Loucy (cell line): ENCODE results near the gene ZNF600.
"Not testable (repeated sequence)": the region's sequence is repeated elsewhere in the genome, so short reads cannot be mapped to it uniquely, and the experiment has no call there.

Experiments
- H2AFZ ChIP-seq: fragments of 200-600 bp; sonication (generic); 2 replicates; pipeline ENCODE4 v1.6.0; 2016; ENCODE audit warnings: antibody characterized with exemption, mild to moderate bottlenecking, low read length, moderate library complexity
- H3F3A ChIP-seq: fragments of 200-600 bp; 2 replicates; pipeline ENCODE4 v1.6.0; 2016; ENCODE audit warnings: antibody characterized with exemption, low read depth, mild to moderate bottlenecking
- H3K27me3 ChIP-seq: fragments of 200-600 bp; sonication (generic); 2 replicates; pipeline ENCODE4 v1.6.1; 2014; ENCODE audit warnings: low read length, mild to moderate bottlenecking; ENCODE audit not compliant: insufficient read depth, poor library complexity, severe bottlenecking
- H3K36me3 ChIP-seq: fragments of 200-600 bp; sonication (generic); 2 replicates; pipeline ENCODE4 v1.6.1; 2016; ENCODE audit warnings: low read length; ENCODE audit not compliant: insufficient read depth
- H3K4me1 ChIP-seq: fragments of 200-600 bp; sonication (generic); 2 replicates; pipeline ENCODE4 v1.5.1; 2014; ENCODE audit warnings: low read length, mild to moderate bottlenecking; ENCODE audit not compliant: insufficient read depth, poor library complexity, severe bottlenecking
- H3K4me2 ChIP-seq: fragments of 200-600 bp; sonication (generic); 2 replicates; pipeline ENCODE4 v1.6.0; 2014; ENCODE audit warnings: antibody characterized with exemption, low read length, low read depth, mild to moderate bottlenecking; ENCODE audit not compliant: poor library complexity, severe bottlenecking
- H3K4me3 ChIP-seq: fragments of 200-600 bp; sonication (generic); 2 replicates; pipeline ENCODE4 v1.5.1; 2014; ENCODE audit warnings: low read length, mild to moderate bottlenecking, mixed read lengths; ENCODE audit not compliant: poor library complexity, severe bottlenecking
- H3K79me2 ChIP-seq: fragments of 200-600 bp; sonication (generic); 2 replicates; pipeline ENCODE4 v1.6.1; 2014; ENCODE audit warnings: low read length; ENCODE audit not compliant: insufficient read depth
- H3K9ac ChIP-seq: fragments of 200-600 bp; sonication (generic); 2 replicates; pipeline ENCODE4 v1.6.0; 2014; ENCODE audit warnings: mild to moderate bottlenecking, low read depth, low read length, moderate library complexity; ENCODE audit not compliant: poor library complexity, severe bottlenecking
- H3K9me2 ChIP-seq: fragments of 200-600 bp; sonication (generic); replicated peaks from 2 replicates; pipeline ENCODE4 v1.6.1; 2016; ENCODE audit warnings: low read depth, low read length, mixed read lengths
- H3K9me3 ChIP-seq: fragments of 200-600 bp; sonication (generic); 2 replicates; pipeline ENCODE4 v1.6.1; 2014; ENCODE audit warnings: mild to moderate bottlenecking, antibody characterized with exemption, low read length, low read depth; ENCODE audit not compliant: insufficient read depth
- H4K20me1 ChIP-seq: fragments of 200-600 bp; sonication (generic); 2 replicates; pipeline ENCODE4 v1.6.0; 2014; ENCODE audit warnings: antibody characterized with exemption, low read length, mild to moderate bottlenecking; ENCODE audit not compliant: insufficient read depth, poor library complexity, severe bottlenecking
- CTCF ChIP-seq: fragments of 200-600 bp; sonication (generic); conservative IDR thresholded peaks from 2 replicates; pipeline ENCODE4 v1.5.1; 2014; ENCODE audit warnings: mild to moderate bottlenecking, antibody characterized with exemption, low read length
- EZH2phosphoT487 ChIP-seq: fragments of 200-600 bp; IDR thresholded peaks from 2 replicates; pipeline ENCODE4 v1.6.1; 2018; ENCODE audit warnings: antibody characterized with exemption, mild to moderate bottlenecking, moderate library complexity, borderline replicate concordance

The ZNF600 gene

GRCh38 chr19:52724701-52725514 lies 61.7 kb downstream of the ZNF600 start:
- no peaks in the 10 kb centered on the region for H3K79me2 ChIP-seq
- H4K20me1 ChIP-seq: no peaks in the 10 kb centered on the region
- H3F3A ChIP-seq: no peaks in the 10 kb centered on the region
- H3K4me1 ChIP-seq: no peaks in the 10 kb centered on the region
- no peak overlapping the region for H3K4me2 ChIP-seq
- TF ChIP-seq CTCF: no peak
- no peak for TF ChIP-seq EZH2phosphoT487
- H3K27me3 ChIP-seq: no peaks in the 10 kb centered on the region
- no peak overlapping the region for H2AFZ ChIP-seq
- no peak overlapping the region for H3K4me3 ChIP-seq
- H3K36me3 ChIP-seq: peaks cover 7% of the 10 kb centered on the region; the same call in 1 of the 2 replicates
- no peak overlapping the region for H3K9ac ChIP-seq
- H3K9me2 ChIP-seq: no peaks in the 10 kb centered on the region
- H3K9me3 ChIP-seq: no peaks in the 10 kb centered on the region

GRCh38 chr19:52723907-52724598 lies 62.5 kb downstream of the ZNF600 start:
- not testable (repeated sequence) for H3K4me2 ChIP-seq, H3K9ac ChIP-seq, H4K20me1 ChIP-seq, H2AFZ ChIP-seq, H3K4me1 ChIP-seq, H3K9me3 ChIP-seq, H3K27me3 ChIP-seq, H3K9me2 ChIP-seq, H3K36me3 ChIP-seq, H3K79me2 ChIP-seq, H3K4me3 ChIP-seq, H3F3A ChIP-seq

GRCh38 chr19:52722062-52723003 lies 64.3 kb downstream of the ZNF600 start:
- Histone ChIP-seq H3K9me3 (no peaks in the 10 kb centered on the region), H3F3A (no peaks in the 10 kb centered on the region), H3K9me2 (no peaks in the 10 kb centered on the region), H3K4me1 (no peaks in the 10 kb centered on the region), H2AFZ (no peak overlapping the region), H3K36me3 (peaks cover 2% of the 10 kb centered on the region; the same call in 1 of the 2 replicates), H3K4me3 (no peak overlapping the region), H3K79me2 (no peaks in the 10 kb centered on the region), H3K4me2 (no peak overlapping the region), H3K27me3 (no peaks in the 10 kb centered on the region), H4K20me1 (no peaks in the 10 kb centered on the region), H3K9ac (no peak overlapping the region)
- no peak for TF ChIP-seq EZH2phosphoT487
- TF ChIP-seq CTCF: no peak

GRCh38 chr19:52720541-52720940 lies 66.0 kb downstream of the ZNF600 start:
- H3K4me2 ChIP-seq, H3K9me2 ChIP-seq, H3K36me3 ChIP-seq, H2AFZ ChIP-seq, H3K9me3 ChIP-seq, H4K20me1 ChIP-seq, H3K9ac ChIP-seq, H3K4me3 ChIP-seq, H3K79me2 ChIP-seq, H3F3A ChIP-seq, H3K4me1 ChIP-seq, H3K27me3 ChIP-seq: not testable (repeated sequence)
